ENCODE data around the gene UQCRC1. TPM values are rescaled to one million over a fixed set of nuclear protein-coding genes. Genes with fewer than 3 reads are reported as not detected.
A peak's percentile ranks its signal among the peaks of the same experiment; 100 is the strongest.

The UQCRC1 gene
- total RNA-seq, 5 donors from 2014 or later (not counting 1 experiment from before 2014, with no cell fraction given), result 93.0 to 109 (median 98.4) TPM

GRCh38 chr3:48634661-48635221, 25.3 kb upstream of the UQCRC1 start:
- no peaks in the 10 kb centered on the region for H3K9me3 Mint-ChIP-seq
- peaks cover 2 to 15% of the 10 kb centered on the region in 2 donors for H3K36me3 ChIP-seq (ENCODE audit: control insufficient read depth in 2 of 2, extremely low read depth in 1 of 2, insufficient read depth in 1 of 2, low read length in 1 of 2)
- H3K4me3 ChIP-seq (ENCODE audit: control insufficient read depth in 1 of 2, extremely low read depth in 1 of 2, low read length in 1 of 2), result peak overlapping the region; percentile 79 to 90
- no peaks in the 10 kb centered on the region for H3K9me3 ChIP-seq
- peaks cover 18 to 25% (median 23%) of the 10 kb centered on the region in 3 donors for H3K4me1 Mint-ChIP-seq
- no peak overlapping the region for H3K27ac ChIP-seq (ENCODE audit: low read length)
- peaks cover 4 to 32% of the 10 kb centered on the region in 2 experiments for H3K4me1 ChIP-seq (ENCODE audit: control insufficient read depth in 1 of 2, extremely low read depth in 1 of 2, insufficient read depth in 2 of 2, low read length in 2 of 2)
- peak in 17 of 35 experiments; percentile 7 to 51 (median 17) for DNase-seq
- ATAC-seq (replicated peaks in 1 of 4), result peak; percentile 19 to 38 (median 30)
- WGBS (ENCODE audit: insufficient coverage), result 1% methylated on average over 27 of the region's 30 CpGs
- CTCF ChIA-PET, result interaction anchor here in 1 of 2 donors (0.5 kb wide), 1 partner anchor 21 kb away, joined by 6 read pairs; no protein-coding TSS in a partner anchor
- H3K4me3 Mint-ChIP-seq, result peak overlapping the region; percentile 85 to 88 (median 88)
- peaks cover 7% of the 10 kb centered on the region for H3K36me3 Mint-ChIP-seq
- H3K27me3 Mint-ChIP-seq, result no peaks in the 10 kb centered on the region
- no peak overlapping the region for H3K27ac Mint-ChIP-seq
- POLR2A ChIA-PET, result no interaction called here
- peaks cover 0 to 5% of the 10 kb centered on the region in 2 experiments for H3K27me3 ChIP-seq (replicated peaks in 1 of 2; ENCODE audit: control insufficient read depth in 2 of 2, extremely low read depth in 1 of 2, insufficient read depth in 2 of 2, low read length in 1 of 2)

- Mint-ChIP-seq H3K36me3 (peaks cover 15% of the 10 kb centered on the region), H3K4me3 (peak overlapping the region in 2 of 3 donors; percentile 85 to 88), H3K27ac (no peak overlapping the region), H3K4me1 (peaks cover 13 to 25% (median 23%) of the 10 kb centered on the region in 3 donors), H3K9me3 (no peaks in the 10 kb centered on the region), H3K27me3 (no peaks in the 10 kb centered on the region)
- ATAC-seq (replicated peaks in 1 of 4) (no peak), DNase-seq (no peak)
- WGBS (ENCODE audit: insufficient coverage), result 75% methylated on average over 2 of the region's 2 CpGs
- H3K4me1 ChIP-seq (ENCODE audit: control insufficient read depth in 1 of 2, extremely low read depth in 1 of 2, insufficient read depth in 2 of 2, low read length in 2 of 2), result peaks cover 4 to 32% of the 10 kb centered on the region in 2 experiments
- H3K4me3 ChIP-seq (ENCODE audit: control insufficient read depth in 1 of 2, extremely low read depth in 1 of 2, low read length in 1 of 2), result no peak overlapping the region
- ChIA-PET POLR2A (no interaction called here), CTCF (interaction anchor here in 1 of 2 donors (0.5 kb wide), 1 partner anchor 21 kb away, joined by 4 read pairs; no protein-coding TSS in a partner anchor)
- H3K27me3 ChIP-seq (replicated peaks in 1 of 2; ENCODE audit: control insufficient read depth in 2 of 2, extremely low read depth in 1 of 2, insufficient read depth in 2 of 2, low read length in 1 of 2), result peaks cover 0 to 3% of the 10 kb centered on the region in 2 experiments
- H3K27ac ChIP-seq (ENCODE audit: low read length), result no peak overlapping the region
- no peaks in the 10 kb centered on the region for H3K9me3 ChIP-seq
- peaks cover 7 to 17% of the 10 kb centered on the region in 2 donors for H3K36me3 ChIP-seq (ENCODE audit: control insufficient read depth in 2 of 2, extremely low read depth in 1 of 2, insufficient read depth in 1 of 2, low read length in 1 of 2)
These were observed 24.3 kb upstream of the UQCRC1 start for GRCh38 chr3:48633743-48634142.

GRCh38 chr3:48633256-48633655, 23.8 kb upstream of the UQCRC1 start:
- H3K4me1 ChIP-seq (ENCODE audit: control insufficient read depth in 1 of 2, extremely low read depth in 1 of 2, insufficient read depth in 2 of 2, low read length in 2 of 2), result peaks cover 4 to 32% of the 10 kb centered on the region in 2 experiments
- no peak overlapping the region for H3K4me3 ChIP-seq (ENCODE audit: control insufficient read depth in 1 of 2, extremely low read depth in 1 of 2, low read length in 1 of 2)
- POLR2A ChIA-PET, result interaction anchor here in 1 of 2 donors (0.6 kb wide), 1 partner anchor 252 kb away, joined by 3 read pairs; no protein-coding TSS in a partner anchor
- H3K9me3 ChIP-seq, result no peaks in the 10 kb centered on the region
- WGBS (ENCODE audit: insufficient coverage), result 96% methylated on average over 15 of the region's 15 CpGs
- ATAC-seq (replicated peaks in 1 of 4) (no peak), DNase-seq (no peak)
- Mint-ChIP-seq H3K27me3 (no peaks in the 10 kb centered on the region), H3K36me3 (peaks cover 20% of the 10 kb centered on the region), H3K4me1 (peaks cover 13 to 25% (median 23%) of the 10 kb centered on the region in 3 donors), H3K27ac (no peak overlapping the region), H3K4me3 (peak overlapping the region in 1 of 3 donors; percentile 49), H3K9me3 (no peaks in the 10 kb centered on the region)
- peaks cover 0 to 3% of the 10 kb centered on the region in 2 experiments for H3K27me3 ChIP-seq (replicated peaks in 1 of 2; ENCODE audit: control insufficient read depth in 2 of 2, extremely low read depth in 1 of 2, insufficient read depth in 2 of 2, low read length in 1 of 2)
- no peak overlapping the region for H3K27ac ChIP-seq (ENCODE audit: low read length)
- peaks cover 7 to 21% of the 10 kb centered on the region in 2 donors for H3K36me3 ChIP-seq (ENCODE audit: control insufficient read depth in 2 of 2, extremely low read depth in 1 of 2, insufficient read depth in 1 of 2, low read length in 1 of 2)
- CTCF ChIA-PET, result no interaction called here

GRCh38 chr3:48631516-48632448, 22.3 kb upstream of the UQCRC1 start:
- Histone ChIP-seq H3K27ac (ENCODE audit: low read length) (no peak overlapping the region), H3K9me3 (no peaks in the 10 kb centered on the region), H3K4me3 (ENCODE audit: control insufficient read depth in 1 of 2, extremely low read depth in 1 of 2, low read length in 1 of 2) (no peak overlapping the region), H3K4me1 (ENCODE audit: control insufficient read depth in 1 of 2, extremely low read depth in 1 of 2, insufficient read depth in 2 of 2, low read length in 2 of 2) (peaks cover 4 to 32% of the 10 kb centered on the region in 2 experiments), H3K36me3 (ENCODE audit: control insufficient read depth in 2 of 2, extremely low read depth in 1 of 2, insufficient read depth in 1 of 2, low read length in 1 of 2) (peaks cover 15 to 31% of the 10 kb centered on the region in 2 donors), H3K27me3 (replicated peaks in 1 of 2; ENCODE audit: control insufficient read depth in 2 of 2, extremely low read depth in 1 of 2, insufficient read depth in 2 of 2, low read length in 1 of 2) (peaks cover 0 to 3% of the 10 kb centered on the region in 2 experiments)
- Mint-ChIP-seq H3K36me3 (peaks cover 35% of the 10 kb centered on the region), H3K27me3 (no peaks in the 10 kb centered on the region), H3K4me3 (no peak overlapping the region), H3K9me3 (no peaks in the 10 kb centered on the region), H3K27ac (no peak overlapping the region), H3K4me1 (peaks cover 13 to 24% (median 23%) of the 10 kb centered on the region in 3 donors)
- WGBS (ENCODE audit: insufficient coverage), result 90% methylated on average over 19 of the region's 22 CpGs
- POLR2A ChIA-PET, result no interaction called here
- CTCF ChIA-PET, result no interaction called here
- ATAC-seq (replicated peaks in 1 of 4) (no peak), DNase-seq (no peak)

GRCh38 chr3:48630833-48631232, 21.4 kb upstream of the UQCRC1 start:
- POLR2A ChIA-PET, result no interaction called here
- peaks cover 36% of the 10 kb centered on the region for H3K36me3 Mint-ChIP-seq
- ATAC-seq (replicated peaks in 1 of 4) (no peak), DNase-seq (no peak)
- H3K36me3 ChIP-seq (ENCODE audit: control insufficient read depth in 2 of 2, extremely low read depth in 1 of 2, insufficient read depth in 1 of 2, low read length in 1 of 2), result peaks cover 15 to 31% of the 10 kb centered on the region in 2 donors
- no peak overlapping the region for H3K27ac Mint-ChIP-seq
- H3K4me1 Mint-ChIP-seq, result peaks cover 13 to 18% (median 18%) of the 10 kb centered on the region in 3 donors
- H3K27me3 Mint-ChIP-seq, result no peaks in the 10 kb centered on the region
- H3K27ac ChIP-seq (ENCODE audit: low read length), result no peak overlapping the region
- H3K4me3 Mint-ChIP-seq, result no peak overlapping the region
- H3K9me3 Mint-ChIP-seq, result no peaks in the 10 kb centered on the region
- WGBS (ENCODE audit: insufficient coverage), result 92% methylated on average over 12 of the region's 12 CpGs
- H3K4me1 ChIP-seq (ENCODE audit: control insufficient read depth in 1 of 2, extremely low read depth in 1 of 2, insufficient read depth in 2 of 2, low read length in 2 of 2), result peaks cover 4 to 25% of the 10 kb centered on the region in 2 experiments
- no peaks in the 10 kb centered on the region for H3K9me3 ChIP-seq
- CTCF ChIA-PET, result no interaction called here
- H3K4me3 ChIP-seq (ENCODE audit: control insufficient read depth in 1 of 2, extremely low read depth in 1 of 2, low read length in 1 of 2), result no peak overlapping the region
- peaks cover 0 to 3% of the 10 kb centered on the region in 2 experiments for H3K27me3 ChIP-seq (replicated peaks in 1 of 2; ENCODE audit: control insufficient read depth in 2 of 2, extremely low read depth in 1 of 2, insufficient read depth in 2 of 2, low read length in 1 of 2)

GRCh38 chr3:48630407-48630806, 21.0 kb upstream of the UQCRC1 start:
- no peak overlapping the region for H3K4me3 ChIP-seq (ENCODE audit: control insufficient read depth in 1 of 2, extremely low read depth in 1 of 2, low read length in 1 of 2)
- CTCF ChIA-PET, result no interaction called here
- WGBS (ENCODE audit: insufficient coverage), result 100% methylated on average over 5 of the region's 8 CpGs
- no peak overlapping the region for H3K27ac ChIP-seq (ENCODE audit: low read length)
- no peaks in the 10 kb centered on the region for H3K9me3 ChIP-seq
- POLR2A ChIA-PET, result no interaction called here
- peaks cover 10 to 16% (median 14%) of the 10 kb centered on the region in 3 donors for H3K4me1 Mint-ChIP-seq
- H3K36me3 ChIP-seq (ENCODE audit: control insufficient read depth in 2 of 2, extremely low read depth in 1 of 2, insufficient read depth in 1 of 2, low read length in 1 of 2), result peaks cover 16 to 31% of the 10 kb centered on the region in 2 donors
- H3K9me3 Mint-ChIP-seq, result no peaks in the 10 kb centered on the region
- ATAC-seq (replicated peaks in 1 of 4), result no peak
- H3K36me3 Mint-ChIP-seq, result peaks cover 36% of the 10 kb centered on the region
- H3K27me3 ChIP-seq (replicated peaks in 1 of 2; ENCODE audit: control insufficient read depth in 2 of 2, extremely low read depth in 1 of 2, insufficient read depth in 2 of 2, low read length in 1 of 2), result peaks cover 0 to 3% of the 10 kb centered on the region in 2 experiments
- no peak overlapping the region for H3K4me3 Mint-ChIP-seq
- peaks cover 4 to 21% of the 10 kb centered on the region in 2 experiments for H3K4me1 ChIP-seq (ENCODE audit: control insufficient read depth in 1 of 2, extremely low read depth in 1 of 2, insufficient read depth in 2 of 2, low read length in 2 of 2)
- H3K27ac Mint-ChIP-seq, result no peak overlapping the region
- no peak for DNase-seq
- H3K27me3 Mint-ChIP-seq, result no peaks in the 10 kb centered on the region

Data from T-cell (primary cell).